Stimulated activated CD4-positive, alpha-beta T cell treated with anti-CD3 and anti-CD28 coated beads, Interleukin-12 subunit alpha, Interleukin-12 subunit beta, amount 100 ng/mL, for 4 hours (primary cell): ENCODE results near the gene SSR4.
"Not testable (repeated sequence)": the region's sequence is repeated elsewhere in the genome, so short reads cannot be mapped to it uniquely, and the experiment has no call there.

ENCODE experiments used
- DNase-seq: peaks from one replicate; pipeline ENCODE4 v3.0.0-alpha.2; 2020

SSR4 gene

DNA sequence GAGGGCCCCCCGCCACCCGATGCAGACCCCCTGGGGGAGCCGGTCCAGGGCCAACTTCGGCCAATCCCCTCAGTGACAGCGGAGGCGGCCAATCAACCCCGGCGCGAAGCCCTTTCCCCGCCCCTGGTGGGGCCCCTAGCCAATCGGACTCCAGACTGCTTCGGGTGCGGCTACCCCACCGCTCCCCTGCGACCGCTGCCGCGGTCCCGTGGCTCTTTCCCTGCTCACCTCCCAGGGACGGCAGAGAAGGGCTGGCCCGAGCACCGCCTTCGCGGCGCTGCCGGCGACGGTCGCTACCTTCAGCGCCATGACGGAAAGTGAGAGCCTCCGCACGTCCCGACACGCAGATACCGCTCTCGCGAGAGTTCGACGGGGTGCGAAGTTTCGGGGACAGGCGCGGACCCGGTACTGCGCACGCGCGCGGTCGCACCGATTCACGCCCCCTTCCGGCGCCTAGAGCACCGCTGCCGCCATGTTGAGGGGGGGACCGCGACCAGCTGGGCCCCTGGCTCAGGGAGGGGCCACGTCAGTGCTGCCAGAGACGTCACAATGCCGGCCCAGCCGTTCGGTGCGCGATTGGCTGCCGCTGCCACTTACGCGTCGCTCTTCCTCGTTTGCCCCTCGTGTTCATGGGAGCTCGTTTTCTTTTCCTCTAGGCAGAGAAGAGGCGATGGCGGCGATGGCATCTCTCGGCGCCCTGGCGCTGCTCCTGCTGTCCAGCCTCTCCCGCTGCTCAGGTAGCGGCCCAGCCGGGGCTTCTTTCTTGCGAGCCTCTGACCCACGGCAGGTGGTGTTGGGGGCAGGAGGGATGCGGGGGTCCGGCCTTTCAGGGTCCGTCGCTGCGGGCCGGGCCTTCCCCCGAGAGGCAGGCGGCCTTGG lies at the start of gene SSR4, which contains the start of gene IDH3G:
Gene SSR4 (plus strand): TSS at position 651 of the 879 bp plus-strand sequence. CDS start 20 bp downstream, at position 671.
Gene IDH3G (minus strand): TSS at position 358 of the 879 bp plus-strand sequence. CDS start 49 bp downstream, at position 309.
- DNase-seq, result peak; percentile 83

DNA sequence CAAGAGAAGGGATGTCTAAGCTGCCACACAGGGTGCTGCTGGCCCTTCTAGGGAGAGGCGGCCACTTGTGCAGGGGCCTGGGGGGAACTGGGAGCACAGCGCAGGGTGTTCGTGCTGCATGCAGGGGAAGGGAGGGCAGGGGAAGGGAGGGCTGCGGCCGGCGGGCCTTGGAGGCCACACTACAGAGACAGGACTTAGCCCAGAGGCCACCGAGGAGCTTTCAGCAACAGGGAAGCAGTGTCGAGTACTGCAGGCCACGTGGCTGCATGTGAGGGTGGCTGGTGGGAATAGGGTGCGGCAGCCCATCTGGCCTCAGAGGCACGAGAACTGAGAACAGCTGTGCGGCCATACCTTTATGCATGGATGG lies 49.4 kb upstream of the SSR4 start:
- not testable (repeated sequence) for DNase-seq

DNA sequence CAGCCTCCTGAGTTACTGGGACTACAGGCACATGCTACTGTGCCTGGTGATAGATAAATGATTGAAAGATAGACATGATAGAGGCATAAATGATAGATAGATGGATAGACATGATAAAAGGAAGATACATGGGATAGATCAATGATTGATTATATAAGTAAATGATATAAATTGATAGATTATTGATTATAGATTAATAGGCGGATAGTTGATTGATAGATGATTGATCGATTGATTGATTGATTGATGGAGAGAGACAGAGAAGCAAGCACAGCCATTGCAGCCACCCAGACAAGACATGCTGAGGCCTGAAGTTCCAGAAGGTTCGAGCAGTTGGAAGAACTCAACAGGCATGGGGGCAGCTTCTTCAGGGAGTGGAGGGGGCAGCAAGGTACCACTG lies 48.1 kb upstream of the SSR4 start:
- DNase-seq, result no peak

DNA sequence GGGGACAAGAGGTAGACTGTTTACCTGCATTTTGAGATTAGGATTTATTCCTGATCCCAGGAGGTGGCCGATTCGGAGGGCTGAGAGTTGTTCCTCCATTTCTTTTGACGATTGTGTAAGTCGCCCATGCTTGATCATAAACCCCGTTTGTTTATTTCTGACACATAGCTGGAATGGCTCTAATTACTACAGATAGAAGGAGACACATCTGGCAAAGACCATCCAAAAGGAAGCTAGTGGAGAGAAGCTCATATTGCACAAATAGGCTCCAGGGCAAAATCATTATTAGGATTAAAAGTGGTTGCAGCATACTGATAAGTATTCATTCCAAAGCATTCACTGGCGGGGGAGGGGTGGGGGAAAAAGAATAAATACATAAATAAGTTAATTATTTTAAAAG lies 47.5 kb upstream of the SSR4 start:
- not testable (repeated sequence) for DNase-seq

DNA sequence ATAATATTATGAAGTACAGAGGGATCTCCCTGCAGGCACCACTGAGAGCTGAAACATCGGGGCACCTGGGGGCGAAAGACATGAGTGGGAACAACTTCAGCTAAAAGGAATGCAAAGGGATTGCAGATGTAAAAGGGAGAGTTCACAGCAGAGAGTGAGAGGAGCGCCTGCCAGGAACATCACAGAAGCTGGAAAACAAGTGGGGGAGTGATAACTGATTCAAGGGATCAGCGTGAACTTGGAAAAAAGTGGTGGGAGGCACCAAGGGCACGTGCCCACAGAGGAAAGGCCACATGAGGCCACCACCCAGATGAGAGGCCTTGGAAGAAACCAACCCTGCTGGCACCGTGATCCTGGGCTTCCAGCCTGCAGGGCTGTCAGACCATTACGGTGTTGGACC lies 45.5 kb upstream of the SSR4 start:
- not testable (repeated sequence) for DNase-seq

DNA sequence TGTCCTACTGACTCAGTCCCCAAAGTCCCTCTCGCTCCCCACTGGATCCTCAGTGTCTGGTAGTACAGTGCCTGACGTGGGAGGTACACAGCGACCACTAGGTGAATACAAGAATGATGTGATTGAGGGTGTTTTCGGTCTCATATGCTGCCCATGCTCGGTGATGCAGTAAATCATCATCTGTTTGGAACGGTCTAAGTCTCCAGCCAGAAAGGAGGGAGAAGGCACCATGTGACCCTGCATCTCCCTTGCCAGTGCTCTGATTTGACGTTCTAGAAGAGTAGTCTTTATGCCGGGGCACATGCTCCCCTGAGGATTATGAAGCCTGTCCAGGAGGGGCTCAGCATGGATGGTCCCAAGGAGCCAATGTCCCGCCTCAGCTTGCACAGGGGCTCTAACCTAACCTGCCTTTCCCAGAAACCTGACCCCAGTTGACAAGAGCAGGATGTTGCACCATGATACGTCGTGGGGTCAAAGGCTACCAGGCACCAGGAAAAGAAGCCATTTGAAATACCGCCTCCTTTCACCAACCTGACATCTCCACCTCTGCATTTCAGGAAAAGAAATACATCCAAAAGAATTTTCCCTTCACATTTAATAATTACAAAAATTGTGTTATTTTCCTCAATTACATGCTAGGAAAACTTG lies 44.2 kb upstream of the SSR4 start:
- DNase-seq, result no peak

DNA sequence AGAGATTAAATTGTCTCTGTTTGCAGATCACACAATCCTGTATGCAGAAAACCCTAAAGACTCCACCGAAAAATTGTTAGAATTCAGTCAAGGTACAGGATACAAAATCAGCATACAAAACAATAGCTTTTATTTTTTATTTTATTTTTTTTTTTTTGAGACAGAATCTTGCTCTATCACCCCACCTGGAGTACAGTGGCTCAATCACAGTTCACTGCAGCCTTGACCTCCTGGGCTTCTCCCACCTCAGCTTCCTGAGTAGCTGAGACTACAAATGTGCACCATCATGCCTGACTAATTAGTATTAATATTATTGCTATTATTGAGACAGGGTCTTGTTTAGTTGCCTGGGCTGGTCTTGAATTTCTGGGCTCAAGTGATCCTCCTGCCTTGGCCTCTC lies 39.3 kb upstream of the SSR4 start:
- DNase-seq, result no peak

DNA sequence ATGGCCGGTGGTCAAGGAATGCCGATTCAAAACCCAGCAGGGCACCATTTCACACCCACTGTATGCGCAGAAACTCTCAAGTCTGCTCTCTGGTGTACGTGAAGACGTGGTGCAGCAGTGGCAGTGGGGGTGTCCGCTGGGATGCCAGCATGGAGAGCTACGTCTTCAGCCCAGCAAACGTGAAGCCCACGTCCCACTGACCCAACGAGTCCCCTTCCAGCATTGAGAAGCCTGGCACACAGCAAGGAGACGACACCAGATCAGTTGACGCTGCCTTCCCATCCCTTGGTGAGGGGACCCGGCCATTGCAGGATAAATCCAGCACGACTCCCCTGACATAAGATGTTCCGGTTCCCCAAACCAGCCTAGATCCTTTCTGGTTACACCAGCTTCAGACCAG lies 32.6 kb upstream of the SSR4 start:
- DNase-seq, result no peak

DNA sequence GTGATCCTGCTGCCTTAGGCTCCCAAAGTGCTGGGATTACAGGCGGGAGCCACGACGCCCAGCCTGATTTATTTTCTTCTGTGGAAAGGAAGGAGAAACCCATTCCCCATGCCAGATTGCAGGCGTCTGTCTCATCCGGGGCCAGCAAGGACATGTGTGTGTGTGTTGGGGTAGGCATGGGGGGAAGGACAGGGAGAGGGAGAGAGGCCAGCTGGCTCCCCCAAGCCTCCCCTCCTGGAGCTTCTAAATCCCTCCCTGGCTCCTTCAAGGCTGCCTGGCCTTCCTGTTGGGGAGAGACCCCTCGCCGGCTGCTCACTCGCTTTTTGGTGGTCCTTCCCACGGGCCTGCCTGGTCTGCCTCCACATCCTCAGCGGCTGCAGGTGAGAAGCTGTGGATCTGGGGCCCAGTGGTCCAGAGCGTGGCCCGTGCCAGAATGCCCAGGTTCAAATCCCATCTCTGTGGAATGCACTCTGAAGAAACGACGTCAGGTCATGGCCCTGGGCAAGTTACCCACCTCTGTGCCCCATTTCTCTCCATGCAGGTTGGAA lies 31.8 kb upstream of the SSR4 start:
- DNase-seq, result no peak

DNA sequence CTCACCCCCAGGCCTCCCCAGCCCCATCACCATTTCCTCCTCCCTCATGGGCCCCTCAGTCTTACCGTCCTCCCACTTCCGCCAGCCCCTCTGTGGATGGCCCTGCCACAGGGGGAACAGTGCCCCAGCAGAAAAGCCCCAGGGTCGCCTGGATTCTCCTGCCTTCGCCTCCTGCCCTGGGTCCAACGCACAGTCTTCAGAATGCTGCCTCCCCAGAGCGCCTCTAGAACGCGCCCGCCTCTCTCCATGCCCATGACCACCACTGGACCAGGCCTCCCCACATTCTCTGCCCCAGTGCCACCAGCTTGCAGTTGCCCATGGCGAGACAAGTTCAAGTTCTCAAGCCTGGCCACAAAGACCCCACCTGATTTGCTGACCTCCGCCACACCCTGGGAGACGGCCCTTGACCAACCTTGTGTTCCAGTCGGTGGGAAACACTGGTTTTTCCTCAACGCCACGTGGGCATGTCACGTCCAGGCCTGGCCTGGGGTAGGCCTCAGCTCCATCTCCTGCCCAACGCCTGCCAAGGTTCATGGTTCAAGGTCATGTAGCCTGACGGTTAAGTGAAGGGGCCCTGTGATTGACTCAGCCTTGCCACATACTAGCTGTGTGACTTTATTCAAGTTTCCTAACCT lies 31.1 kb upstream of the SSR4 start:
- DNase-seq, result no peak

DNA sequence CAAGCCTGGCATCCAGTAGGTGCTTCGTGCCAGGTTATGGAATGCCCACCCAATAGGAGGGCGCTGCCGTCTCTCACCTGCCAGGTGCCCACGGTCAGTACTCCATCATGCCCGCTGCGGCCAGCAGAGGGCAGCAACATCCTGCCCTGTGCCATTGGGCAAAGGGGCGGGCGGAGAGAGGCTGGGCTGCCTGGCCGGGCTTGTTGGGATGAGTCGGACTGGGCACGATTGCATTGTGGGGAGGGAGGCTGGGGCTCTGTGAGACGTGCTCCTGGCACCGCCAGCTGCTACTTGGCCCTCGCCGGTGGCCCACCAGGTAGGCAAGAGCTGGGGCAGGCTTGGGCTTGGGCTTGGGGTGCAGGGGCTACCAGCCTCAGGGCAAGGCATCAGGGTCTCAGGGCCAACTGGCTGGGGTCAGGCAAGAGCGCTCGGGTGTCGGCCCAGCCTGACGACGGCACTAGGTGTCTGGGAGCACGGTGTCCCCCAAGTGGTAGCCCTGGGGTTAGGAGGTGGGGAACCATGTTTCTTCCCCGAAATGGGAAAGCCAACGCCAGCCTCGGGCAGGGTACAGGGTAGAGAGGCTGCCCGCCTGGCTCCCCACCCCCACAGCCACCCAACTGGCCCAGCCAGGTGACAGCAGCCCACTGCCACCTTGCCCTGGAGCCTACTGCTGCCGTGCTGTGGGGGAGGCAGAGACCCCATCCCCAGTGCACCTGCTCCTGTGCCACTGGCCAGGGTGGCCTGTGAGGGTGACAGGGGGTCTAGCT lies 30.3 kb upstream of the SSR4 start, which contains the start of gene PLXNB3:
Gene PLXNB3 (plus strand): TSS at position 261 of the 767 bp plus-strand sequence. CDS start 1,287 bp downstream, outside the sequence.
- peak; percentile 75 for DNase-seq

DNA sequence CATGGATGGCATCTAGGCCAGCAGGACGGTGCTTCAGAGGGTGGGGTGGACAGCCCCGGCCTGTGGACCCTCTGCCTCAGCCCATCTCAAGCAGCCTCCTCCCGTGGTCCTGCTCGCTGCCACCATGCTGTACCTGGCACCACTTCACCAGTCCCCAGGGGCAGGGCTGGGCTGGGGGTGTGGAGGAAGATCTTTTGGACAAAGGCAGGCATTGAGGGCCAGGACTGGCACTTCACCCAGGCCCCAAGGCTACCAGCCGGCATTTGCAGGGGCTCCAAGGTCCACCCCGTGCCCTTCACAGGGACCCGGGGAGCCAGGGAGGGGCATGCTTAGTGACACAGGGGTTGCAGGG lies 29.7 kb upstream of the SSR4 start:
- no peak for DNase-seq

DNA sequence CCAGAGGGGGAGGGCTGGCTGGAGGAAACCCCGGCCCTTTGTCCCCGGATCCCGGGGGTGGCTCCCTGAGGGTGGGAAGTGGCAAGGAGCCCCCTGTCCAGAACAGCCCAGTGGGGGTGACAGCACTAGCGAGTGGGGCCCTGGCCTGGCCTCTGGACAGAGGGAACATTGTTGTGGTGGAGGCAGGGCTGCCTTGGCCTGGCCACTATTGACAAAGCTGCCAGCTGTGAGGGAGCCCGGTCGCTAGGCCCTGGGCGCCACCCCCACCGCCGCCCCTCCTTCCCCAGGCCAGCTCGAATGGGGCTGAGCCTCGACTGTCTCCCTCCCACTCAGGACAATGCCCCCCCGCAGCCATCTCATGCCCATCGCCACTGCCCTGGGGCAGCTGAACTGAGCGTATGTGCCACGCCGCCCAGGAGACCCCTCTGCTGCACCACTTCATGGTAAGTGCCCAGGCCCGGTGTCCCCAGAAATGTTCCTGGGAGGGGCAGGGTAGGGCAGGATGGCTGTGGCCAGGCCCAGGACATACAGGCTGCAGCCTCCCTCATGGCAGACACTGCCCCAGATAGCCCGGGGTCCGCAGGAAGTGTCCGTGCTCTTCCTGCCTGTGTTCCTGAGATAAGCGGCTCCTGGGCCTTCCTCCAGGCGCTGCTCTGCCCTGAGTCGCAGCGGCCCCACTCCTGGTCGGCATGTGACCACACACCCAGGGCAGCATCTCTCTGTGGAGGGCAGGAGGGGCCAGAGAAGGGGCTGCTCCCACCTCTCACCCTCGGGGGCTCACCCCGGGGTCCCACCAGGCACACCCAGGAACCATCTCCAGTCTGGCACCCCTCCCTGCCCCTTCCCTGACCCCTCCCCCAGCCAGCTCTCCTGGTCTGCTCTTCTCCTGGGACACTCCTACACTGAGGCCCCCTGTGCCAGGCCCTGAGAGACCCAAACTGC lies 29.1 kb upstream of the SSR4 start:
- DNase-seq, result no peak

DNA sequence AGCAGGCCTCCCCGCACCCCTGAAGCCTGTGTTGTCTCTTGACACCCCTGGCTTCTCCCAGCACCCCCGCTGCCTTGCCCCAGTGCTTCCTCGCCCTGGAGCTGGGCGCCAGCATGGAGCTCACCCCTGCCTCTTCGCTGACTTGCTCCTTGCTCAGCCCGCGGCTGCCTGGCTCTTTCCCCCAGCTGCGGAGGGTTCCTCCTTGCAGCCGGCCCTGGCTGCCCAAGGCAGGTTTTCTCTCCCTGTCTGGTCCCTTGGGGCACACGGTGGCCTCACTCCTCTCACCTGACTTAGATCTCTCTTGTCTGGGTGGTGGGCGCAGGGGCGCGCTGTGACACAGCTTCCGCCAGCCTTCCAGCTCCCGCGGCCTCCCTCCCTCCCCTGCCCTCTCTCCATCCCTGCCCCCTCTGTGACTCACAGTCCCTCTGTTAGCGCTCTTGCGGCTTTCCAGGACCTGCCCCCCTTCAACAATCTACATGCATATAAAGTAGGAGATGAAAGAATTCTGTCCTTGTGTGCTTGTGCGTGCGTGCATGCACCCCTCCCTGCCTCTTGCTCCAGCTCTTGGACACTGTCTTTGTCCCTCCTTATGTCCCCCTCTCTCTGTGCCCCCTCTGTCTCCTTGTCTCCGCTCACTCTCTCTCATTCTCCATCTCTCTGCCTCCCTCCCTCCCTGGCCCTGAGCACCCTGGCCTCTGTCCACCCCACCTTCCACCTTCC lies 28.2 kb upstream of the SSR4 start:
- peak; percentile 31 for DNase-seq

DNA sequence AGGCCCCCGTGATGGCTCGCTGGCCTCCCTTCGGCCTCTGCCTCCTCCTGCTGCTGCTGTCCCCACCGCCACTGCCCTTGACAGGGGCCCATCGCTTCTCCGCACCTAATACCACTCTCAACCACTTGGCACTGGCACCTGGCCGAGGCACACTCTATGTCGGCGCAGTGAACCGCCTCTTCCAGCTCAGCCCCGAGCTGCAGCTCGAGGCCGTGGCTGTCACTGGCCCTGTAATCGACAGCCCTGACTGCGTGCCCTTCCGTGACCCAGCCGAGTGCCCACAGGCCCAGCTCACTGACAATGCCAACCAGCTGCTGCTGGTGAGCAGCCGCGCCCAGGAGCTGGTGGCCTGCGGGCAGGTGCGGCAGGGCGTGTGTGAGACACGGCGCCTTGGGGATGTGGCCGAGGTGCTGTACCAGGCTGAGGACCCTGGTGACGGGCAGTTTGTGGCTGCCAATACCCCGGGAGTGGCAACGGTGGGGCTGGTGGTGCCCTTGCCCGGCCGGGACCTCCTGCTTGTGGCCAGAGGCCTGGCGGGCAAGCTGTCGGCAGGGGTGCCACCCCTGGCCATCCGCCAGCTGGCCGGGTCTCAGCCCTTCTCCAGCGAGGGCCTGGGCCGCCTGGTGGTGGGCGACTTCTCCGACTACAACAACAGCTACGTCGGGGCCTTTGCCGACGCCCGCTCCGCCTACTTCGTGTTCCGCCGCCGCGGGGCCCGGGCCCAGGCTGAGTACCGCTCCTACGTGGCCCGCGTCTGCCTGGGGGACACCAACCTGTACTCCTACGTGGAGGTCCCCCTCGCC lies 27.4 kb upstream of the SSR4 start:
- DNase-seq, result no peak

DNA sequence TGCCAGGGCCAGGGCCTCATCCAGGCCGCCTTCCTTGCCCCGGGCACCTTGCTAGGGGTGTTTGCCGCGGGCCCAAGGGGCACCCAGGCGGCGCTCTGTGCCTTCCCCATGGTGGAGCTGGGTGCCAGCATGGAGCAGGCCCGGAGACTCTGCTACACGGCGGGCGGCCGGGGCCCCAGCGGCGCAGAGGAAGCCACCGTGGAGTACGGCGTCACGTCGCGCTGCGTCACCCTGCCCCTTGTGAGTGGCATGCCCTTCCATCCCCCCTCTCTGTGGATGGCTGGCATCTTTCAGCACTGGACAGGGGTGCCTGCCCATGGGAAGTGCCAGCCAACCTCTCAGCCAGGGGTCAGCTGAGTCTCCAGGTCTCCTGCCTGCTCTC lies 26.8 kb upstream of the SSR4 start:
- no peak for DNase-seq

DNA sequence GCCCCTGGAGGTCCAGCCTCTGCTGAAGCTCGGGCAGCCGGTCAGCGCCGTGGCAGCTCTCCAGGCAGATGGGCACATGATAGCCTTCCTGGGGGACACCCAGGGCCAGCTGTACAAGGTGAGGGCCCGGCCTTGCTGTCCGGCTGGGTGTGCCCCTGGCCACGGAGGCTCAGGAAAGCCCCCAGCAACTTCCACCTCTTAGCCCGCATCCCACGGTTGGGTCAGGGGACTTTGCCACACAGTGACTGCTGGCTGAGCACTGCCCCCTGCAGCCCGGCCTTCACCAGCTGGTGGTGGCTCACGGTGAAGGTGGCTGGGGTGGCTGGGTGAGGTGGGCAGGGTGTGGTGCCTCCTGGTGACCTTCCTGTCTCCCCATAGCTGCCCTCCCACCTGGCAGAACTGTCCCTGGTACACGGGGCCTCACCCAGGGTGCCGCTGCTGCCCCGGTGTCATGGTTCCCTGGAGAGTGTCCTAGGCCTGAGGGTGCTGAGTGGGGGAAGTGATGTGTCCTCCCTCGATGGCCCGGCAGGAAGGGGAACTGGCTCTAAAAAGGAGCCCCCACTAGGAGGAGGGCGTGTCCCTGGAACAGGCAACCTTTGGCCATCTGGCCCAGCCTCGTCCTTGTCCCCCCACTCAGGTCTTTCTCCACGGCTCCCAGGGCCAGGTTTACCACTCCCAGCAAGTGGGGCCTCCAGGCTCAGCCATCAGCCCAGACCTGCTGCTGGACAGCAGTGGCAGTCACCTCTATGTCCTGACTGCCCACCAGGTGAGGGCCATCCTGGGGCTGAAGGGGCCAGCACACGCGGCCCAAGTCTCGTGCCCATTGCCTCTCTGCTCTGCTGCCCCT lies 25.9 kb upstream of the SSR4 start:
- no peak for DNase-seq

DNA sequence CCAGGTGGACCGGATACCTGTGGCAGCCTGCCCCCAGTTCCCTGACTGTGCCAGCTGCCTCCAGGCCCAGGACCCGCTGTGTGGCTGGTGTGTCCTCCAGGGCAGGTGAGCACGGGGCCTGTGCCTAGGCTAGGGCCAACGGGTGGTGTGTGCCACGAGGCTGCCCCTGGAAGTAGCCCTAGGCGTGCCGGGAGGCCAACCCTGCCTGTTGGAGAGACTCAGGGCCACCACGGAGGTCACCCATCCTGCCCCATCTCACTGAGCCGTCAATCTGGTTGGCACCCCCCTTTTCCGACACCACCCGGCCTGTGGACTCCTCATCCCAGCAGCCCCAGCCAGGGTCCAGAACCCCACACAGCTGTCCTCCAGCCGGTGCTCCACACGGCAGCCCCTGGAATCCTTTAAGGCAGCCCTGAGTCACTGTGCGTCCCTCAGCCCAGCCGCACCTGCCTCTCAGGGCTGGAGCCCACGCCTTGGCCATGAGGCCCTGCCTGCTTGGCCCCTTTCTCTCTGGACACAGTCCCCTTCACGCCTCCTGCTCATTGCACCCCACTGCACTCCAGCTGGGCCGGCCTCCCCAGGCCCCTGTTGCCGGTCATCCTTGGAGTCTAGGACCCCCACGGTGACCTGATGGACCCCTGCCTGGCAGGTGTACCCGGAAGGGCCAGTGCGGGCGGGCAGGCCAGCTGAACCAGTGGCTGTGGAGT lies 25.2 kb upstream of the SSR4 start:
- DNase-seq, result no peak
